ENCODE results near the gene PTPRU. TPM values are rescaled to one million over a fixed set of nuclear protein-coding genes. Genes with fewer than 3 reads are reported as not detected.

The PTPRU gene
- total RNA-seq, 1 donor from 2014 or later, result 0.24 TPM

DNA sequence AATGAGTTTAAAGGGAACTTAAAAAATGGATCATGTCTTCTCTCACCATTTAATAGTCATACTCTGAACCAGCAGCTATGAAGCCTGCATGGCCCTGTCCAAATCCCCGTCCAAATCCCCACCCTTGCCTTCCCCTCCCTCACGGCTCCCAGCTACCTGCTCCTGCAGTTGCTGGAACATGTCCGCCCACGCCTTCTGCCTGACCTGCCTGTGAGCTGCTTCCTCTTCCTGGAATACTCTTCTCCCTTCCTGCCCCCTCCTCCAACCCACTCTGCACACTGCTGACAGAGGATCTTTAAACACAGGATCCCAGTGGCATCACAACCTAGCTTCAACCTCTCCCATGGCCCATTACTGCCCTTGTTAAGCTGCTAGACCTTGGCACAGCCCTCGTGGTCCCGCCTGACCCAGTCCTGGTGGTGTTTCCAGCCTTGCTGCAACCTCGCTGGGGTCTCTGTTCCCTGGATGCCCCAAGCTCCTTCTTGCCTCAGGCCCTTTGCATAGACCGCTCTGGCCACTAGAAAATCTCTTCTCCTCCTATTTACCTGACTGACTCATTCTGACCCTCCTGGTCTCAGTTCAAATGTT, 118.3 kb downstream of the PTPRU start:
- TF ChIP-seq, protein P1, sequence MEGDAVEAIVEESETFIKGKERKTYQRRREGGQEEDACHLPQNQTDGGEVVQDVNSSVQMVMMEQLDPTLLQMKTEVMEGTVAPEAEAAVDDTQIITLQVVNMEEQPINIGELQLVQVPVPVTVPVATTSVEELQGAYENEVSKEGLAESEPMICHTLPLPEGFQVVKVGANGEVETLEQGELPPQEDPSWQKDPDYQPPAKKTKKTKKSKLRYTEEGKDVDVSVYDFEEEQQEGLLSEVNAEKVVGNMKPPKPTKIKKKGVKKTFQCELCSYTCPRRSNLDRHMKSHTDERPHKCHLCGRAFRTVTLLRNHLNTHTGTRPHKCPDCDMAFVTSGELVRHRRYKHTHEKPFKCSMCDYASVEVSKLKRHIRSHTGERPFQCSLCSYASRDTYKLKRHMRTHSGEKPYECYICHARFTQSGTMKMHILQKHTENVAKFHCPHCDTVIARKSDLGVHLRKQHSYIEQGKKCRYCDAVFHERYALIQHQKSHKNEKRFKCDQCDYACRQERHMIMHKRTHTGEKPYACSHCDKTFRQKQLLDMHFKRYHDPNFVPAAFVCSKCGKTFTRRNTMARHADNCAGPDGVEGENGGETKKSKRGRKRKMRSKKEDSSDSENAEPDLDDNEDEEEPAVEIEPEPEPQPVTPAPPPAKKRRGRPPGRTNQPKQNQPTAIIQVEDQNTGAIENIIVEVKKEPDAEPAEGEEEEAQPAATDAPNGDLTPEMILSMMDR (IDR thresholded peaks at IDR 0.05), result no peak
- Mint-ChIP-seq H3K27ac (no peak overlapping the region), H3K4me3 (no peak overlapping the region), H3K27me3 (peaks cover 29% of the 10 kb centered on the region), H3K9me3 (no peaks in the 10 kb centered on the region), H3K36me3 (ENCODE audit: low read depth) (no peaks in the 10 kb centered on the region), H3K4me1 (no peaks in the 10 kb centered on the region)
- CTCF ChIA-PET, result no interaction called here
- intact Hi-C loops (cut with micrococcal nuclease), result no loop called here
- ATAC-seq (ENCODE audit: low read depth) (no peak), DNase-seq (no peak)
- POLR2A ChIA-PET, result no interaction called here

GRCh38 chr1:29355375-29355774, 119.1 kb downstream of the PTPRU start:
- ChIA-PET POLR2A (no interaction called here), CTCF (no interaction called here)
- peaks cover 30% of the 10 kb centered on the region for H3K27me3 Mint-ChIP-seq
- intact Hi-C loops (cut with micrococcal nuclease), result no loop called here
- H3K4me3 Mint-ChIP-seq, result no peak overlapping the region
- H3K4me1 Mint-ChIP-seq, result no peaks in the 10 kb centered on the region
- H3K9me3 Mint-ChIP-seq, result no peaks in the 10 kb centered on the region
- ATAC-seq (ENCODE audit: low read depth), result no peak
- no peak overlapping the region for H3K27ac Mint-ChIP-seq
- H3K36me3 Mint-ChIP-seq (ENCODE audit: low read depth), result no peaks in the 10 kb centered on the region
- DNase-seq, result no peak
- TF ChIP-seq, protein P1 (IDR thresholded peaks at IDR 0.05), result no peak

- Mint-ChIP-seq H3K27me3 (peaks cover 31% of the 10 kb centered on the region), H3K4me1 (no peaks in the 10 kb centered on the region), H3K4me3 (no peak overlapping the region), H3K36me3 (ENCODE audit: low read depth) (no peaks in the 10 kb centered on the region), H3K9me3 (no peaks in the 10 kb centered on the region), H3K27ac (no peak overlapping the region)
- POLR2A ChIA-PET, result no interaction called here
- TF ChIP-seq, protein P1 (IDR thresholded peaks at IDR 0.05), result no peak
- DNase-seq (no peak), ATAC-seq (ENCODE audit: low read depth) (no peak)
- intact Hi-C loops (cut with micrococcal nuclease), result no loop called here
- CTCF ChIA-PET, result no interaction called here
These were observed 120.3 kb downstream of the PTPRU start for GRCh38 chr1:29356663-29357062.

DNA sequence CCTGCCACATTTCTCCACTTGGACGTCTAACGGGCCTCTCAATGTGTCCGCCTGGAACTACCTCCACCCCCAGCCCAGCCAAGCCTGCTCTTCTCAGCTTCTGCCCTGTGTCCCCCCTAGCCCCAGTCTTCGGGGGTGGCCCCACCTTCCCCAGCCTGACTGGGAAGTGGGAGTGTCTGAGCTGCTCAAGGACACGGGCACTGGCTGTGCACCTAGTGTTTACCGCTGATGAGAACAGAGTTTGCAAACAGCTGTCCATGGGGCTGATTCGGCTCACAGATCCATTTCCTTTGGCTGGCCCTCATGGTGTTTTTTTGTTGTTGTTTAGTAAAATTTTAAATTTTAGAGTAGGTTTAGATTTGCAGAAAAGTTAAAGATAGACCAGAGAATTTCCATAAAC, 121.1 kb downstream of the PTPRU start:
- ATAC-seq (ENCODE audit: low read depth) (no peak), DNase-seq (no peak)
- TF ChIP-seq, protein P1 (IDR thresholded peaks at IDR 0.05), result no peak
- H3K27ac Mint-ChIP-seq, result no peak overlapping the region
- ChIA-PET POLR2A (no interaction called here), CTCF (no interaction called here)
- intact Hi-C loops (cut with micrococcal nuclease), result no loop called here
- H3K4me1 Mint-ChIP-seq, result no peaks in the 10 kb centered on the region
- no peaks in the 10 kb centered on the region for H3K9me3 Mint-ChIP-seq
- no peak overlapping the region for H3K4me3 Mint-ChIP-seq
- H3K27me3 Mint-ChIP-seq, result peaks cover 29% of the 10 kb centered on the region
- no peaks in the 10 kb centered on the region for H3K36me3 Mint-ChIP-seq (ENCODE audit: low read depth)

DNA sequence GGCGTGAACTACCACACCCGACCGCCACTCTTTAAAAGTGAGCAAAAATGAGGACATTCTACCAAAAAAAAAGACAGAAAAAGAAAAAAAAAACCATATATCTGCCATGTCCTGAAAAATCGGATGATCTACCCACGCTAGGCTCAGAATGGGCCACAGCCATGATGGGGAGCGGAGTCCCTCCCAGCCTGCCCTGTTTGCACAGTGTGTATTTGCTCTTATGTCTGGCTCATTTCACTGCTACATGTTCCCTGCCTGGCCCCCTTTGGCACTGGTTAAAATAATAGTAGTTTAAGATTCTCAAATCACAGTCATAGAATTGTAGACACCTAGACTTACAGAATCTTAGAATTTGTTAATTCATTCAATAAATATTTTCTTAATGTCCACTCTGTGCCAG, 121.9 kb downstream of the PTPRU start:
- no peak overlapping the region for H3K4me3 Mint-ChIP-seq
- ATAC-seq (ENCODE audit: low read depth) (no peak), DNase-seq (no peak)
- H3K27me3 Mint-ChIP-seq, result peaks cover 27% of the 10 kb centered on the region
- H3K36me3 Mint-ChIP-seq (ENCODE audit: low read depth), result no peaks in the 10 kb centered on the region
- ChIA-PET POLR2A (no interaction called here), CTCF (no interaction called here)
- TF ChIP-seq, protein P1 (IDR thresholded peaks at IDR 0.05), result no peak
- H3K4me1 Mint-ChIP-seq, result no peaks in the 10 kb centered on the region
- intact Hi-C loops (cut with micrococcal nuclease), result no loop called here
- no peaks in the 10 kb centered on the region for H3K9me3 Mint-ChIP-seq
- no peak overlapping the region for H3K27ac Mint-ChIP-seq

Data from activated B cell treated with CpG ODN at 0.5 μM for 24 hours (primary cell).